NCI-H1694 (cell line): ENCODE measurements around the gene KCP.

Source experiments
- DNase-seq: peaks from one replicate; lab custom pipeline; 2025; lab: John Stamatoyannopoulos, UW

KCP gene

DNA sequence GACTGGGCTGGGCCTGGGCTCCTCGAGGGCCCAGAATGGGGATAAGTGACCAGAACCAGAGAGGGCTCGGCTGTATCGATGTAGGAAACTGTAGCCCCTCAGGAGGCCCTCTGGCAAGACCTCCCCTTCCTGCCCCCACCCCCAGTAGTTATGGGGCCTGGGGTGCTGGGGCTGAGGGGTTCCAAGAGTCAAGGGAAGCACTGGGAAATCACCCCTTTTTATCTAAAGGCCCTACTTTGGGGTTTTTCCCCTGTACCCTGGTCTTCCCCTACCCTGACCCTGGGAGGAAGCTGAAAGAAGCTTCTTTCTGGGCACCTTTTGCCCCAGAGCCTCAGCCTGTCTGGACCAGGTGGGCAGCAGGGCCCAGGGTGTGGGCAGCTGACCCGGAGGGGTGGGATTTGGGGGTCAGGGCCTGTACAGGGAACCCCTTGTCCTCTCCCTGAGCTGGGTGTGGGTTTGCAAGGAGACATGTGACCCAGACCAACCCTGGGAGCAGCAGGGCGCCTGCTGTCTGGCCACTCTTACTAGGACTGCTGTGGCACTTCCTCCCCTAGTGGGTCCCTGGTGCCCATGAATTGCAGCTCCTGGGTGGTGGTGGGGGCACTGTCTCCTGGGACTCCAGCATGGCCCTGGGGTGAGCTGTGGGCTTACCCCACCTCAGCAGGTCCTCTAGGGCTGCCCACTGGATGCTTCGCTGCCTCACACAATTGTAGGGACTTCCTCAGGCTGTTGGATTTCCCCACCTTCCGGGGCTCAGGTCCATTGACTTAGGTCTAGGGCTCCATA is 28.8 kb upstream of the KCP start:
- DNase-seq, result no peak

DNA sequence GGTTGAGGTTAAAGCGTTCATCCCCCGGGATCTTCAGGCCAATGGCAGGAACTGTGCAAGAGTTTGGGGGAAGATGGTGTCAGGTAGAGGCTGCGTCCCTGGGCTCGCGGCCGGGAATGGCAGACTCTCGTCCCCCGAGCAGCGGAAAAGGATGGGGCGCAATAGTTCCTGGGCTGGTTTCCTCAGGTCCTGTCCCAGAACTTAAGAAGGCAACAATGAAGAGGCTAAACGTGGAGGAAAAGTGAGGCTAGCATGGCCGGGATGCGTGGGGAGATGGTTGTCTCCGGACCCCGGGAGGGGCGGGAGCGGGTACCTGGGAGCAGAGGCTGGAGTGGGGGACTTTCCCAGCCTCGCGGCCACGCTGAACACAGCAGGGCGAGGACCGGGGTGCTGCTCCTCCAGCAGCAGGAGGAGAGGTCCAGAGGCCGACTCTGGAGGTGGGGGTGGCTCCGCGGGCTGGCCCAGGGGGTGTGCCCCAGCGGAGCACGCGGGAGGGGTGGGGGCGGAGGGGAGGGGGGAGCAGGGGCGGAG is 28.1 kb upstream of the KCP start:
- DNase-seq, result no peak

DNA sequence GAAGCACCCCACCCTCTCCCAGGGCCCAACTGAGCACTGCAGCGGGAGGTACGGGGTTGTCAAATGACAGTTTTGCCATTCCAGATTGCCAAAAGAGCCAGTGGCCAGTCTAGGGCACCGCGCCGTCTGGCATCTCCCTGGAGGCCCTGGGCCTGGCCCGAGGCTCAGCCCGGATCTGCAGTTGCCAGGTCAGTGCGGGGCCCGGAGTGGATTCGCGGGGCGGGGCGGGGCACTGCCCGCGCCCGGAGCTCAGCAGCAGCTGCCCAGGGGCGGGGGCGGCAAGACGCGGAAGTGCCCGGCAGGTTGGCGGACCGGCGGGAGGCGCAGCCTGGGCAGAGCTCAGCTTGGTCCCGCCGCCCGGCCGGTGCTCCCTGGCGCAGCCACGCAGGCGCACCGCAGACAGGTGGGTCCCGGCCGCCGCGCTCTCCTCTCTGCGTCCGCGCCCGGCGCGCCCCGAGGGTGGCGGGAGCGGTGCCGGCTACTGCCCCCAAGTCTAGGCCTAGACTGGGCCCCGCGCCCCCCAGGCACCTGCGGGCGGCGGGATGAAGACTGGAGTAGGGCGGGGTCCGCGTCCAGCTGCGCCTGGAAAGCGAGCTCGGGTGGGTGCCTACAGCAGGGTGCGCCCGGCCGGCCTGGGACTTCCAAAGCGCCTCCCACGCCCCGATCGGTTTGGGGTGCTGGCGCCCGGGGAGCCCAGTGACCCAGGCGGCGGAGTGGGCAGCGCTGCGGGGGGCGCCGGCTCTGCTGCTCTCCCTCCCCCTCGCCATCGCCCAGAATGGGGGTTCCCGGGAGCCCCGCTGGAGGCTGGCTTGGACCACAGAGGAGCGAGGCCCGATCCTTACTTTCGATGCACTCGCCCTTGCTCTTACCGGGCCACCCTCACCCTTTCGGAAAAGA is 27.4 kb upstream of the KCP start, which contains the start of gene IRF5:
Gene IRF5 (plus strand): TSS at position 281 of the 897 bp plus-strand sequence. CDS start 4,155 bp downstream, outside the sequence.
- DNase-seq, result no peak

DNA sequence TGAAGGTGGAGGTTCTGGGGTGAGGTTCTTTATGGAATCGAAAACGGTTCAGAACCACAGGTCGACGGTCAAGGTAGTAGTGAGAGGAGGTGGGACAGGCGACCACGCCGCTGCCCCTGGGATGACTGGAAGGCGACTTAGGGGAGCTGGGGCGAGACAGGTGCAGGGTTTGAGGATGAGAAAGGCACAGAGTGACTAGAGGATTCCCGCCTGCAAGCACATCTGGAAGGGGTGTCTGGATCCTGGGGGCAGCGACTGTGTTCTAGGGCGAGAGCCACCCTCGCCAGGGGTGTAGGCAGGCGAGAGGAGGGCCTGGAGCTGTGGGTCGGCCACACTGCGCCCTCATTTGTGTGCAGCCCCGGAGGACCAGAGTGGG is 26.8 kb upstream of the KCP start:
- no peak for DNase-seq

DNA sequence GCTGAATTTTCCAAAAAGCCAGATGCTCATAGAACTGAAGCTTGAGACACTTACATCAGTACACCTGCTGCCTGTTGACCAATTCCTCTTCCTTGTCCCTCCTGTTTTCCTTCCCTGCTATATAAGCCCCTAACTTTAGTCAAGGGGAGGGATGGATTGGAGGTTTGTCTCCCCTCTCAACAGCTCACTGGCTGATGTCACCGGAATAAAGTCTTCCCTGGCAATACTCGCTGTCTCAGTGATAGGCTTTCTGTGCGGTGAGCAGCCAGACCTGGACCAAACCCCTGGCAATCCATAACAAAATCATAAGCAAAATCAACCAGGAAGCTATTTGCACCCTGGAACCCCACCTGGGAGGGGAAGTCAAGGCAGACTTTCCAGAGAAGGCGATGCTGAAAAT is 26.3 kb upstream of the KCP start:
- no peak for DNase-seq

DNA sequence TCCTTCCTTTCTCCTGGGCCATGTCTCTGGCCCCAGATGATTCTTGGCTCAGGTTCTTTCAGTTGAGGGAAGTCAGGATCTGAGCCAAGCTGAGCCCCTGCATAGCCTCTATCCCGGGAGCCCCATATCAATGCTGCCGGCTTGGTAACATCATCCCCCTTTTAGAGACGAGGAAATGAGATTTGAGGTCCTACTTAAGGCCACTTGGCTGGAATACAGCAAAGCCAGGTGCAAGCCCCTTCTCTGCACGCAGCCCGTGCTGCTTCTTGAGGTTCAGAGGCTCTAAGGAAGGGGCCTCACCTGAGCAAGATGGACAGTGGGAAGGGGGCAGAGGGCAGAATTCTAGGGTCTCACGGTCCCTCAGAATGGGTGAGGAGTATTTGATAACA is 24.8 kb upstream of the KCP start:
- DNase-seq, result no peak

DNA sequence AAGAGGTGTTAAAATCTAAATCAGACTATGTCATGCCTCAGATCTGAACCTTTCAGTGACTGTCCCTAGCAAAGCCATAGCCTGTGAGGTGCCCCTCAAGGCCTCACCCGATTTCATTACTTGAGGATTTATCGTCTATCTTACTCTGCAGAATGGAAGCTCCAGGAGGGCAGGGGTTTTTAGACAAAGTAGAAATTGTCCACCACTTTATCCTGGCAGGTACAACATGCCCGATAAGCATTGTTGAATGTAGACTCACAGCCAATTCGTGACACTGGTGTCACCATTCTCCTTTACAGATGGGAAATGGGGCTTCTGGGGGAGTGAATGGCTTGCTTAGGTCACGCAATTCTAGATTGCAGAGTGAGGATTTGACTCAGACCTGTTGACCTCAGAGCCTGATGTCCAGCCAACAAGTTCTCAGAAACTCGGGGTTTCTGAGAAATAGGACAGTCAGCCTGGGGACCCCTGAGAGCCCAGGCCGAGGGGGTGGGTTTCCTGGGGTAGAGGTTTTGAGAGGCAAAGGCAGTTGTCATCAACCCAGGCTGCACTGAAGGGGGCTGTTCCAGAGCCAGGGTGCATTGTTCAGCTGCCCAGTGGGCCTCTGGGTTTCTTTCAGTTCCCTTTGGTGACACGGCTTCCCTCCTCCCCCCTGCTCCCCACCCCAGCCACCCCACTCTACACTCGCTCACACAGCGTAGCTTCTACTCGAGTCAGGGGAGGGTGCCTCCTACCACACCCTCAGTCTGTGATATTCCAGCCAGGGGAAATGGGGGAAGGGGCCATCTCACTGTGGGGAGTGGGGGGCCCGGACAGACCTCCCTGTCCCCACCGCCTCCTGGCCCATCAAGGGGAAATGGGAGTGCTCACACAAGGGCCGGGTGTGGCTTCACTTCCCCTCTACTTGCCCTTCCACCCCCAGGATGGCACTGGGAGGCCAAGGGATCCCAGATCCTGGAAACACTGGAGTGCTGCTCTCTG is 24.1 kb upstream of the KCP start:
- no peak for DNase-seq

DNA sequence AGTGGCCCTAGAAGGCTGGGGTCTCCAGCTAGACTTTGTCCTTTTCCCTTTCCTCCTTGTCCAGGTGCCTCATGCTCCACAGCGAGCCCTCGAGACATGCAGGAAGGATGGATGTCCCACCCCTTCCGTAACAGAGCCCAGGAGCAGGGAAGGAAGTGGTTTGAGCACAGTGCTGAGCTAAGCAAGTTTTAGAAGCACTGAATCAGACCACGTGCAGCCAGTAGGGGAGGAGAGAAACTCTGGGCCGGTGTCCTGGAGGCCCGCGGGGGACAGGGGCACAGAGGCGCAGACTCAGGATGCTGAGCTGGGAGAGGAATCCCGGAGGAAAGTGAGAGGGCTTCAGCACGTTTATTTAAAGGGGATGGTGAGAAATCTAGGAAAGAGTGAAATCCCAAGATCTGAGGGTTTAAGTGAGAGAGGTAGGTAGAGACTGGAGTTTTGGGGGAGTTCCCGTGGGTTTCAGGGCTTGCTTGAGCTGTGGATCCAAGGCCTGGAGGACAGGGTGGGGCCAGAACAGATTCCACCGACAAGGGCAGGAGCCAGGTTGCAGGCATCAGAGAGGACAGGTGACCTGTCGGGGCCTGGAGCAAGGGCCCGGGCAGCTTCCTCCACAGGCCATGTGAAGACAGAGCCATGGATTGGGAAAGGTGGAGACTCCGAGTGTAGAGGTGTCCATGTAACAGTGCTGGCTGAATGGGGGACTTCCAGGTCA is 22.8 kb upstream of the KCP start:
- no peak for DNase-seq

DNA sequence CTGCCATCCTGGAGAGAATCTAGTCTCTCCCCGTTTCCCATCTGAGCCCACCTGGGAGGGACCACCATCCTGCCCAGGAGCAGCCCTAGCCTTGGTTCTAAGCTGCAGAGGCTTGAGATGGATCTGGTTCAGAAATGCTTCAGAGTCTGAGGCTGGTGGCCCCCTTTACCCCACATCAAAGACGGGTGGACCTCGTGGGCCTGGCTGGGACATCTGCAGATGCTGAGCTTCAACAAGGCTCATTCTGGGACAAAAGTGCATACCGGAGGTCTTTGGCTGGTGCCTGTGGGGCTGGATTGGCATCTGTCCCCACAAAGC is 22.3 kb upstream of the KCP start:
- DNase-seq, result no peak

DNA sequence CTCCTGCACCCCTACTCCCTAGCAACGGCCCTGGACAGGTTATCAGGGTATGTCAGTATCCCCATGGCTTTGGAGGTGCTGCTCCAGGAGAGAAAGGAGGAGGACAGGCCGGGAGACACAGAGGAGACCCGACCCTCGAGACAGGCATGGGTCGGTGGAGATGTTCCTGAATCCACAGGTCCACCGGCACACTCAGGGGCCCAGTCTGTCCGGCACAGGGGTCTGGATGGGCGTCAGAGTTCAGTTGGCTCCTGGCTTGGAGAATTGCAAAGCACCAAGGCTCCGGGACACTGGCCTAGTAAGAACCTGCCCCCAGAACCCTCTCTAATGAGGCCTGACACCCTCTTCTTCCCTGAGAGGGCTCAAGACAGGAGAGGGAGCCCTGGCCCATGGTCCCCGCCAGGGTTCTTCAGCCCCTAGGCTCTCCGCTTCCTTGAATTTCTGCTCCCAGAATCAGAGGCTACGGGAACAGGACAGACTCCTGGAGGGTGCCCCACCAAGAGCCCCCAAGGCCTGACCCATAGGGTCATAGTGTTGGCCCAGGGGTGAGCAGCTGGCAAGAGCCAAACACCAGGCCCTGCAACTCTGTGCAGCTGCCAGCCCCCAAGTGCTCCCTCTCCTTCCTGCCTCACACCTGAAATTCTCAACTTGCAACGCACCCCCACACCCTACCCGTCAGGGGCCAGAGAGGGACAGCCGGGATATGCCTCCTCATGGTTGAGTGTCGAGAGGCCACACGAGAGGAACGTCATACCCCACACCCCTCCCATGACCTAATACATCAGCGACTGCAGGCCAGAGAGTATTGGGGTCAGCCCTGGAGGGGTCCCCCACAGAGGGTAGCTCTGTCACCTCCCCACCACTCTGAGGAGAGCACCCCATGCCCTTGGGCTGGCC is 21.7 kb upstream of the KCP start:
- no peak for DNase-seq

DNA sequence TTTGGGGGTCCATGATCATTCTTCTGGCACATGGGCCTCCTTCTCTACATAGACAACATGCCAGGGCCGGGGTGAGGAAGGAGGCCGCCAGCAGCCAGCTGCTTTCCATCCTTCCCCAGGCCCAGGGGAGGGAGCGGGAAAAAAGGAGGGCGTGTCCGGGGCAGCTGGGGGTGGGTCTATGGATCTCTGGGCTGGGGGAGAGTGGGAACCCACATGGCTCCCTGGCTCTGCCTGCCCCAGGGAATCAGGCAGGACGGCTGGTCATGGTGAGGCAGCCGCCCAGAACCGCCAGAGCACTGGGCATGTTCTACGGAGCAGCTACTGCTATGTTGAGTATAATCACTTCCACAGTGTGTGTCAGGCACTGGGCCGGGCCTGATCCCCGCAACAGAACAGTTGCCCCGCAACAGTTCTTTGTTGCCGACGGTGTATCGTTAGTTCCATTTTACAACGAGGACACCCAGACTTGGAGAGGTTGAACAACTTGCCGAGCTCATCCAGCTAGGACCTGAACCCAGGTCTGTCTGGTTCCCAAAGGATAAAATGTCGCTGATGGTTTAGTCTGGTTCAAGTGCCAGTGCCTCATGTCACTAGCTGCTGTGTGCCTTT is 20.8 kb upstream of the KCP start:
- DNase-seq, result no peak

DNA sequence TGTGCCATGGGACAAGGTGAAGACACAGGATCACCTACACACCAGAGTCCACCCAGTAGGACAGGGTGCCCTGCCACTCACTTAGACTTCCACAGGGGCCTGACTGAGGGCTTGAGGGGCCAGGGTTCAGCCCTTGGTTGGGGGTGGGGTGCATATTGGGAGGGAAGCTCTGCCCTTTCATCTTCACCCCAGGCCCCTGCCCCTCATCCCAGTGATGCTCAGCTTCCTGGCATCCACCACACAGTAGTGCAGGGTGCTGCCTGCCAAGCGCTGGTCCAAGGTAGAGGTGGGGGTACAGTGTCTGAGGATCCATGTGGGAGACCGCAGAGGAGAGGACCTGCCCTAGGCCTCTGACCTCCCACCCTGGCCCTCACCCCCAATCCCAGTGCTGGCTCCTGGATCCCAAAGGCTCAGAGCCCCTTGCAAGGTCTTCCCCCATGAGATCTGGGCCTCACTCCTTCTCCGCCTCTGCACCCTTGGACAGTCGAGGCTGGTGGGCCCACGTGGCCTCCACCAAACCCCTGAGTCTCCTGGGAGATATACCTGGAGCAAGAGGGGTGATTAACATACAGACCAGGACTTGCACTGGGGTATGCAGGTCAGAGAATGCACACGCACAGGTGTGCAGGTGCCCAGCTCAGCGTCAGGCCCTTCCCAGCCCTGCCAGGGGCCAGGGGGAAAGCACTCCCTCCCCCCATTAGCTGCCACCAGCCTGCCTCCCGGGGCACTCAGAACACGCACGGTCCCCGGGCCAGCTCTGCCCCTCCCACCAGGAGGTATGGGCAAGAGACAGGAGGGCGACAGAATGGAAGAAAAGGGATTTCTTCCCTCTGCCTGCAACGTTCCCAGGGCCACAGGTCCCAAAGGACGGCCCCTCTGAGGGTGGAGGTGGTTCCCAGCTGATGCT is 18.6 kb upstream of the KCP start:
- no peak for DNase-seq

DNA sequence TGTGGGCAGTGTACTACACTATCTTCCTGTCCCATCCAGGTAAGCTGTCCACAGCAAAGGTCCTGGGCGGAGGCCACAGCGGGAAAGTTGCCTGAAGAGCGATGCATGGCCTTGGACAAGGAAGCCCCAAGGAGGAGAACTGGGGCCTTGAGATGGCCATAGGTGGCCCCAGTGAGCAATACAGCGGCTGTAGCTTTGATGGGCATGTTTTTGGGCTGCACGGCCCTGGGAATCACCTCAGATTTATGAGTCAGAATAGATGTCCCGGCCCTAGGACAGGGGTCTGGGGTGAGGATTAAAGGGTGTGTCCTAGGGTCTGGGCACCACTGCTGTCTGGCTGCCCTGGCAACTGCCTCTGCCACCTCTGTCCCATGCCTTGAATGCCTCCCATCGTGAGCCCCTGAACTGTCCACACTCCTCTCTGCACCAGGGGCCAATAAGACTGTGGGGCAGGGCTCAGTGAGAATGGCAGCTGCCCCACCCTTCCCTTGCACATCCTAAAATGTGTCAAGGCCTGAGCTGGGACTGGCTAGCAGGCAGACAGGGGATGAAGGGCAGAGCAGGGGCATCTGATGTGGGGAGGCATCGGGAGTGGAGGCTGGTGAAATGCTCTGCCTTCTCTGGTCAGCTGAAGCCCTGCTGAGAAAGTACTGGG is 17.8 kb upstream of the KCP start:
- no peak for DNase-seq

DNA sequence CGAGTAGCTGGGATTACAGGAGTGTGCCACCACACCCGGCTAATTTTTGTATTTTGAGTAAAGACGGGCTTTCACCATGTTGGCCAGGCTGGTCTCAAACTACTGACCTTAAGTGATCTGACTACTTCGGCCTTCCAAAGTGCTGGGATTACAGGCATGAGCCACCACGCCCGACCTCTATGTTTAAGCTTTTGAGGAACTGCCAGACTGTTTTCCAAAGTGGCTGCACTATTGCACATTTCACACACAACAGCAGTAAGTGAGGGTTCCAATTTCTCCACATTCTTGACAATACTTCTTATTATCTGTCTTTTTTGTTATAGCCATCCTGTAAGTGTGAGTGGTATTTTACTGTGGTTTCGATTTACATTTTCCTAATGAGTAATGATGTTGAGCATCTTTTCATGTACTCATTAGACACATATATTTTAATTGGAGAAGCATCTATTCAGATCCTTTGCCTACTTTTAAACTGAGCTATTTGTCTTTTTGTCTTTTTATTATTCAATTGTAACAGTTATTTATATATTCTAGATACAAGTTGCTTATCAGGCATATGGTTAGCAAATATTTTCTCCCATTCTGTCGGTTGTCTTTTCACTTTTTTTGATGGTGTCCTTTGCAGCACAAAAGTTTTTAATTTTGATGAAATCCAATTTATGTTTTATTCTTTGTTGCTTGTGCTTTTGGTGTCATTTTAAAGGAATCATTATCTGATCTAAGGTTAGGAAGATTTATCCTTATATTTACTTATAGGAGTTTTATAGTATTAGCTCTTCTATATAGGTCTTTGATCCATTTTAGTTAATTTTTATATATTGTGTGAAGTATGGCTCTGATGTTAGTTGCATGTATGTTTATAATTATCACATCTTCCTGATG is 14.4 kb upstream of the KCP start:
- DNase-seq, result no peak

DNA sequence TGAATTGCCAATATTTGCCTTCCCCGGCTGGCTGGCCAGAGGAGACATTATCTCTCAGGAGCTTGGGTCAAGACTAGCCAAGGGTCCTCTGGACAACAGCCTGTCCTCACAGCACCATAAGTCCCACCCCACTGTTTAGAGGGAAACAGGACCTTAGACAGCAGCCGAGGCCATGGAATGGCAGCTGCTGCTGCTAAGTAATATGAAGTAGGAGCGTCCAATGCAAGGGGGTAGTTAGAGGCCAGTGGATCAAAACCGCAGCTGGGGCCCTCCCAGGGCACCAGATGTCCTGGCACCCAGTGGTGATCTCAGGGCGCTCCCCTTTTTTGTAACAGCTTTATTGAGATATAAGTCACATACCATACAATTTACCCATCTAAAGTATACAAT is 12.9 kb upstream of the KCP start:
- DNase-seq, result no peak

DNA sequence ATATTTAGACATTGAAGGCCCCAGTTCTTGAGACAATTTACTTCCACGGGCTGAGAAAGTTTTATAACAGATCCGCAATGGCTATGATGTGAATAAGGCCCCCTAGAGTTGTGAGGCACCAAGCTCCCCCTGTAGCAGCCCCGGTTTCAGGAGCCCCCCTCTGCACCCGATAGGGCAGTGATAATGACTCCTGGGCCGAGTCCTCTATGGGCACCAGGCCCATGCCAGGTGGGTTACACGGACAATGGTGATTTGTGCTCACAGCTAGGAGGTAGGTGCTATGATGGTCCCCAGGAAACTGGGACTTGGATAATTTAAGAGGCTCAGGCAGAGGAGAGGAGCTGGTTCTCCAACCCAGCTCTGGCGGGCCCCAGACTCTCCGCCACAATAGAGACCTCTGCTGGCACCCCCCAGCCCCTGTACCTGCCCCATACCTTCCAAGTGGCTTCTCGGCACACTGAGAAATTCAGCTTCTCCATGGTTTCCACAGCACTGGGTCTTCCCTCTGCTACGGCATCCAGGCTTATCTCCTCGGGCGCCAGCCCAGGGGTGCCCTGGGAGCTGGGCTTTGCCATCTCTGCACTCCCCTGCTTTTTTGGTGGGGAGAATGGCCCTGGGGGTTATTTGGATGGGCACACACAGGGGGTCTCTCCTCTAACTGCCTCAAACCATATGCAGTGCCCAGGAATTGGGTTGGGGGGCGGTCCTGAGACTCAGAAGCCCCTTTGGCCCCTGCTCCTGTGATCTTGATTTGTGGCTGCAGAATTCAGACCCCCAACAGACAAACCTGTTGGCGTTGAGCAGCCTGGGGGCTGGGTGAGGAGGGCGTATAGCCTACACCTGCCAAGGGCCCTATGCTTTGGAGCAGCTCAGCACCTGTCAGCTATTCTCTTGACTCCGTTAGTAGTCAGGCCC is 12.2 kb upstream of the KCP start:
- DNase-seq, result no peak
